OCI-M2 (cell line): ENCODE data around the gene RAMP1.
"Not testable (repeated sequence)": the region's sequence is repeated elsewhere in the genome, so short reads cannot be mapped to it uniquely, and the experiment has no call there.

Experiments
- DNase-seq: peaks from one replicate; lab custom pipeline; 2025; ENCODE audit not compliant: unreplicated experiment; lab: John Stamatoyannopoulos, UW

RAMP1 gene

GRCh38 chr2:237859533-237860272, at the start of gene RAMP1:
Gene RAMP1, plus strand, starts transcription at chr2:237859623. Its CDS starts 53 bp downstream, at chr2:237859676.
- no peak for DNase-seq

DNA sequence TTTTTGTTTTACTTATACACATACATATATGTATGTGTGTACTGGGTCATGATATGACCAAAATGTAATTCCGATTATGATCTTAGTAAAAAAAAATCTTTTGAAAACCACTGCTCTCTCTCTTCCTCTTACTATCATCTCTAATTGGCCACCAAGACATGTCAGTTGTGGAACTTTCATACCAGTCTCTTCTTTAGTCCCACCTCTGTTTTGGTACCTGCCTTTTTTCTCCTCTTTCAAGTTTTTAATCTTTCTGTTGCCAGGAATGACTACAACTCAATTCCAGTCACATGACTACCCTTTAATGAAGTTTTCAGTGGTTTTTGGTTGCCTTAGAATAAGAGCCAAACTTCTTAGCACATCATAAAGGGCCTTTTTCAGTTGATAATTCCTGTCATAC, 43.8 kb upstream of the RAMP1 start:
- DNase-seq = no peak

DNA sequence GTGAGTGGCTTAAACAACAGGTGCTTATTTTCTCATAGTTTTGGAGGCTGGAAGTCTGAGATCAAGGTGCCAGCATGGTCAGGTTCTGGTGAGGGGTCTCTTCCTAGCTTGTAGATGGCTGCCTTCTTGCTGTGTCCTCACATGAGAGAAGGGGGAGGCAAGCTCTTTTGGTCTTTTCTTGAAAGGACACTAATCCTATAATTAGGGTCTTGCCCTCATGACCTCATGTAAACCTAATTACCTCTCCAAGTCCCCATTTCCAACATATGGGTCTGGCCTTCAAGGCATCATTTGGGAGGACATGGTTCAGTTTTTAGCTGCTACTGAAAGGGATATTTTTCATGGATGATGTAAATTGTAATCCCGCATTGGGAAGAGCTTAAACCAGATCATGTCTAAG, 42.9 kb upstream of the RAMP1 start:
- no peak for DNase-seq

GRCh38 chr2:237818066-237818473, 41.4 kb upstream of the RAMP1 start:
- no peak for DNase-seq

- DNase-seq = no peak
Observed at GRCh38 chr2:237819231-237819630, 40.2 kb upstream of the RAMP1 start.

DNA sequence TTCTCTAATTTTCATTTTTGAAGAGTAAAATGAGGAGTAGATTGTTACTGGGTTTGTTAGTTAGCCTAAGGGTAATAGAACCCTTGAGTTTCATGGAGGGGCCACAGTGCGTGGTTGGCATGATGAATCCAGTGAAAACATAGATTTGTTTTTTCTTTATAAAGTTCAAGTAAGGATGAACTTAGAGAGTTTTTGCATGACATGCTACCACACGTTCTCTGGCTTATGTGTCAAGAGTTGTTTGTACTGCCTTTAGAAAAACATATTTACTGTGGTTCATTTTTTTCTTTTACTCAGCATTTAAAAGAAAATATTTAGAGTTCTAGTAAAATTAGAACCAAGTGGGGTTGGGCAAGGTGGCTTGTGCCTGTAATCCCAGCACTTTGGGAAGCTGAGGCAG, 39.0 kb upstream of the RAMP1 start:
- DNase-seq = no peak

GRCh38 chr2:237823544-237823943, 35.9 kb upstream of the RAMP1 start:
- no peak for DNase-seq

GRCh38 chr2:237824085-237824484, 35.3 kb upstream of the RAMP1 start:
- DNase-seq = no peak

GRCh38 chr2:237827421-237827987, 31.9 kb upstream of the RAMP1 start:
- no peak for DNase-seq

- DNase-seq = no peak
Observed at GRCh38 chr2:237830522-237830921, 28.9 kb upstream of the RAMP1 start.

GRCh38 chr2:237833546-237833945, 25.9 kb upstream of the RAMP1 start:
- DNase-seq = no peak

- DNase-seq = no peak
Observed at GRCh38 chr2:237835372-237835771, 24.1 kb upstream of the RAMP1 start.

DNA sequence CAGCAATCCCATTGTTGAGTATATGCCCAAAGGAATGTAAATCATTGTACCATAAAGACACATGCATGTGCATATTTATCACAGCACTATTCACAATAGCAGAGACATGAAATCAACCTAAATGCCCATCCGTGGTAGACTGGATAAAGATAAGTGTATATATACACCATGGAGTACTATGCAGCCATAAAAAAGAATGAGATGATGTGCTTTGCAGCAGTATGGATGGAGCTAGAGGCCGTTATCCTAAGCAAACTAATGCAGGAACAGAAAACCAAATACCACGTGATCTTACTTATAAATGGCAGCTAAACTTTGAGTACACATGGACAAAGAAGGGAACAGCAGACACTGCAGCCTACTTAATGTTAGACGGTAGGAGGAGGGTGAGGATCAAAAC, 18.4 kb upstream of the RAMP1 start:
- DNase-seq = no peak

DNA sequence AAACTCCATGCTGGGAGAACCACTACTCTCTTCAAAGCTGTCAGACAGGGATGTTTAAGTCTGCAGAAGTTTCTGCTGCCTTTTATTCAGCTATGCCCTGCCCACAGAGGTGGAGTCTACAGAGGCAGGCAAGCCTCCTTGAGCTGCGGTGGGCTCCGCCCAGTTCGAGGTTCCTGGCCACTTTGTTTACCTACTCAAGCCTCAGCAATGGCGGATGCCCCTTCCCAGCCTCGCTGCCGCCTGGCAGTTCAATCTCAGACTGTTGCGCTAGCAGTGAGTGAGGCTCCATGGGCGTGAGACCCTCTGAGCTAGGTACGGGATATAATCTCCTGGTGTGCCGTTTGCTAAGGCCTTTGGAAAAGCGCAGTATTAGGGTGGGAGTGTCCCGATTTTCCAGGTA, 10.5 kb upstream of the RAMP1 start:
- not testable (repeated sequence) for DNase-seq

- DNase-seq = no peak
Observed at GRCh38 chr2:237854295-237854694, 5.1 kb upstream of the RAMP1 start.

DNA sequence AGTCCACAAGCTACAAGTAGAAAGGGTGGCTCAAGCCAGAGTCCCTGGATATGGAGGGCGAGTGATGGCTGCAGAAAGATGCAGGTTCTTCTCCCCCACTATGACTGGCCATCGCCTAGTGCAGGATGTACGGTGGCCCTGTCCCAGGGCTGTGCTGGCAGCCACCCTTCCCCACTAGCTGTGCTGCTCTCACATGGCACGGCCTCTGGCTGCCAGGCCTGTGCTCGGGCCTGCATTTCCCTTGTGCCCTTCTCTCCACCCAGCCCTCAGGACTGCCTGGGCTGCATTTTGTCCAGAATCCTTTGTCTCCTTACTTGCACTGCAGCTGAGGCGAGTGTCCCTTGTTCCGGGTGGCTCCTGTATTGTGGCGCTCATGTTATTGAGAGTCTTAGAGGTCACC, 1.6 kb upstream of the RAMP1 start:
- DNase-seq = no peak

DNA sequence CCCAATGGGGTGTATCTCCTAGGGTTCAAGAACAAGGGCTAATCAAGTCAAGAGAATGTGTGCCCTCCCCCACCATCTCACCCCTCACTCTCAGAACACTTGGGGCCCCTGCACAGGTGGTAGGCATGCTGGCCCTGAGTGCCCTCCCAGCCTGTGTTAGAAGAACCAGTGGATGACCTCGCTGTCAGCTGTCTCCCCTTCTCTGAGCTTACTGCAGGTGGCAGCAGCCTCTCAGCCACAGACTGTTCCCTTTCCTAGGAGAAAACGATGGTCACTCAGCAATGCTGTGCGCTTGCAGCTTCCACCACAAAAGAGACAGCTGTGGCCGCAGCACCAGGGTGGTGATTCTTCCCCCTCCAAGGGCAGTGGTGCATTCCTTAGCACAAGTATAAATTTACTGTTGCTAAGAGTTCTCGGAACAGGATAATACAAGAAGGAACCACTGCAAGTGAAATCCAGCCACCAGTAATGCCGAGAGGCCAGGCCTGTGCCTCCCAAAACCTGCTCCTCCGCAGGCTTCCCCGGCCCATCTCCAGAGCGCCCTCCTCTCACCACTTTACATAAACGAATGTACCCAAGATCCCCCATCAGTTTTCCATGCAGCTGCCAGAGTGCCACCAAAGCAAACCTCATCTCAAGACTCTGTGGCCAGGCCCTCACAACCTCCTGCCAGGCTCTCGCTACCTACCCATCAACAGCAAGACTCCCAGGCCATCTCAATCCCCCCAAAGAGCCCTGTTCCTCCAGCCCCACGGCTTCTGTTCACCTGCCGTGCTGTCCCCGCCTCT, 935 bp upstream of the RAMP1 start:
- DNase-seq = peak; percentile 10

- no peak for DNase-seq
Observed at GRCh38 chr2:237859082-237859433, 365 bp upstream of the RAMP1 start.

- no peak for DNase-seq
Observed at GRCh38 chr2:237860273-237860935, 981 bp downstream of the RAMP1 start.

DNA sequence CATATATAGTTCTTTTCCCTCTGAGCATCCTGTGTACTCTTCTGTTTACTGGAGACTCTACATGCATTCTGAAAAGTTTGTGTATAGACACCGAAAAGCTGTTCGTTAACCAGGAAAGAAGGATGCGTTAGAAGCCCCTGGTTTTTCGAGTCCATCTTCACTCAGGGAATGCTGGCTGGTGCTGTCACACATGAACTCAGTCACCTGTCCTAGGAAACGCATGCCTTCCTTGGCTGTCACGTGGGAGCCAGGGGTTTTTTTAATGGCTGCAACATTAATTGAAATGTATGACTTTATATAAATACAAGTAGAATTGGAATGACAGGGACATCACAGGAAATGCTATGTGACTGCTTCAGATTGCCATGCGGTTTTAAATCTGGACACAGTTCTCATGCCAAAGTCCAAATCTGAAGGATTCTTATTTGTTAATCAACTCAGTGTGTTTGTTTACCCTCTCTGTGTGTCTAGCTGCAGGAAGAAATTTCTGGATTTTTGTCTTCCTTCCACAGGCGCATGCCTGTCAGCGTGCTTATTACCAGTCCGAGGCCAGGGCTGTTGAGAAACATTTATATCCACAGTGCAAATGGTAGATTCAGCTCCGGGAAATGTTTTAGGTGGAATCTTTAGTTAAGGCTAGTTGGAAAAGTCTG, 2.6 kb downstream of the RAMP1 start:
- DNase-seq = no peak

GRCh38 chr2:237862528-237862895, 3.1 kb downstream of the RAMP1 start:
- no peak for DNase-seq
